Endothelial cell of umbilical vein (primary cell): ENCODE measurements around the gene FBLN7. TPM values are rescaled to one million over a fixed set of nuclear protein-coding genes. Genes with fewer than 3 reads are reported as not detected.

Experiments
- BruUV-seq: library from RNA; stranded (reverse); fragments of 400-500 nt; replicated peaks from 2 replicates; lab custom pipeline; 2021; lab: Mats Ljungman, UMichigan
- CTCF ChIA-PET: fragments of 300-600, 350-600 bp; sonication (Branson Sonifier 250); formaldehyde crosslinking; loops from one replicate; lab custom pipeline; 2021; ENCODE audit warnings: antibody characterized with exemption, inconsistent platforms; lab: Charles Lee
- POLR2A ChIA-PET: fragments of 300-600, 350-600 bp; sonication (Branson Sonifier 250); formaldehyde crosslinking; loops from one replicate; lab custom pipeline; 2021; ENCODE audit warnings: antibody characterized with exemption, inconsistent platforms; lab: Charles Lee
- DNase-seq: peaks from one replicate; pipeline ENCODE4 v3.0.0-alpha.2; 2011; ENCODE audit warnings: low read depth, low spot score
- FAIRE-seq: peaks from 2 replicates; lab custom pipeline; 2011; peaks lifted over from hg19 to GRCh38; lab: Jason Lieb, UNC
- H2AFZ ChIP-seq: 2 replicates; pipeline ENCODE4 v1.6.0; 2012; ENCODE audit warnings: low read depth, low read length, control low read depth, inconsistent platforms
- H3K27ac ChIP-seq: 2 replicates; pipeline ENCODE4 v1.5.1; 2011; ENCODE audit warnings: low read depth, mild to moderate bottlenecking, control low read depth, low read length, moderate library complexity; ENCODE audit not compliant: insufficient read depth
- H3K27me3 ChIP-seq, 2 experiments: 2 replicates each; pipeline versions ENCODE4 v1.6.0 to v1.6.1; 2011; ENCODE audit warnings: low read length in 2 of 2, mixed read lengths in 1 of 2; ENCODE audit not compliant: control insufficient read depth in 2 of 2, insufficient read depth in 2 of 2
- H3K36me3 ChIP-seq, 2 experiments: 2 replicates in 1 of 2; 3 replicates in 1 of 2; pipeline ENCODE4 v1.5.1; 2011; ENCODE audit warnings: low read length in 2 of 2, mild to moderate bottlenecking in 1 of 2, moderate library complexity in 1 of 2; ENCODE audit not compliant: control insufficient read depth in 2 of 2, insufficient read depth in 2 of 2; ENCODE audit errors: extremely low read depth in 1 of 2
- H3K4me1 ChIP-seq: 3 replicates; pipeline ENCODE4 v1.5.1; 2011; ENCODE audit warnings: mild to moderate bottlenecking, low read length; ENCODE audit not compliant: control insufficient read depth, insufficient read depth; ENCODE audit errors: extremely low read depth
- H3K4me2 ChIP-seq: 2 replicates; pipeline ENCODE4 v1.6.1; 2011; ENCODE audit warnings: low read length, control low read depth, mixed read lengths; ENCODE audit not compliant: insufficient read depth
- H3K4me3 ChIP-seq, 3 experiments: fragments of 200-600 bp in 1 of 3; sonication (generic), shearing (Covaris generic) in 1 of 3; replicated peaks in 1 of 3; 2 replicates each; pipeline ENCODE4 v1.5.1; 2011 to 2016; ENCODE audit warnings: control low read depth in 3 of 3, low read length in 3 of 3, mild to moderate bottlenecking in 2 of 3, inconsistent platforms in 1 of 3, low read depth in 1 of 3, moderate library complexity in 1 of 3; ENCODE audit not compliant: insufficient read depth in 1 of 3
- H3K79me2 ChIP-seq: 2 replicates; pipeline ENCODE4 v1.6.0; 2012; ENCODE audit warnings: low read length, inconsistent platforms; ENCODE audit not compliant: control insufficient read depth, insufficient read depth
- H3K9ac ChIP-seq: replicated peaks from 2 replicates; pipeline ENCODE3; 2011; ENCODE audit warnings: low read length, control low read depth; ENCODE audit not compliant: insufficient read depth; ENCODE audit errors: extremely low read depth
- H3K9me1 ChIP-seq: replicated peaks from 3 replicates; pipeline ENCODE4 v1.6.0; 2011; ENCODE audit warnings: mild to moderate bottlenecking, low read length; ENCODE audit not compliant: control insufficient read depth, insufficient read depth; ENCODE audit errors: extremely low read depth
- H3K9me3 ChIP-seq: replicated peaks from 2 replicates; pipeline ENCODE4 v1.5.1; 2012; ENCODE audit warnings: low read length, inconsistent platforms; ENCODE audit not compliant: control insufficient read depth, insufficient read depth
- H4K20me1 ChIP-seq: replicated peaks from 2 replicates; pipeline ENCODE3; 2011; ENCODE audit warnings: mild to moderate bottlenecking, low read length; ENCODE audit not compliant: control insufficient read depth, insufficient read depth; ENCODE audit errors: extremely low read depth
- CTCF ChIP-seq, 2 donors: IDR thresholded peaks; 1 replicate in 1 of 2; 2 replicates in 1 of 2; pipeline ENCODE4 v1.5.1; 2011; ENCODE audit warnings: low read length in 2 of 2, mild to moderate bottlenecking in 2 of 2, moderate library complexity in 2 of 2, control low read depth in 1 of 2, inconsistent platforms in 1 of 2, low read depth in 1 of 2; ENCODE audit not compliant: insufficient read depth in 1 of 2; ENCODE audit errors: extremely low read depth in 1 of 2
- EZH2 ChIP-seq: IDR thresholded peaks from 2 replicates; pipeline ENCODE4 v1.6.1; 2012; ENCODE audit warnings: borderline replicate concordance, low read depth, mild to moderate bottlenecking, moderate library complexity, low read length, inconsistent platforms; ENCODE audit not compliant: severe bottlenecking
- FOS ChIP-seq: IDR thresholded peaks from 2 replicates; pipeline ENCODE4 v1.6.1; 2011; ENCODE audit warnings: mild to moderate bottlenecking, low read length, moderate library complexity, borderline replicate concordance; ENCODE audit not compliant: insufficient read depth
- GATA2 ChIP-seq: IDR thresholded peaks from 2 replicates; pipeline ENCODE4 v1.7.0; 2011; ENCODE audit warnings: low read depth, mild to moderate bottlenecking, moderate library complexity, mixed read lengths, low read length; ENCODE audit not compliant: insufficient read length, insufficient read depth
- JUN ChIP-seq: IDR thresholded peaks from 2 replicates; pipeline ENCODE4 v1.6.1; 2011; ENCODE audit warnings: borderline replicate concordance, low read depth; ENCODE audit not compliant: insufficient read length, insufficient read depth
- MYC ChIP-seq: IDR thresholded peaks from one replicate; pipeline ENCODE4 v1.6.1; 2011; ENCODE audit warnings: mild to moderate bottlenecking, low read depth, low read length
- POLR2A ChIP-seq: IDR thresholded peaks from 2 replicates; pipeline ENCODE4 v1.6.1; 2012; ENCODE audit warnings: low read depth, mild to moderate bottlenecking, control low read depth, low read length
- POLR2AphosphoS5 ChIP-seq: IDR thresholded peaks from 2 replicates; pipeline ENCODE4 v1.6.1; 2012; ENCODE audit warnings: low read depth, mild to moderate bottlenecking, control low read depth, low read length, moderate library complexity; ENCODE audit not compliant: insufficient read depth
- dilution Hi-C: fragments of 300-500 bp; cut with MboI; formaldehyde crosslinking; loops from one replicate; pipeline ENCODE4 v1.15.0; 2019; ENCODE audit warnings: low sequenced_read_pairs; ENCODE audit not compliant: extremely low pct_ligation_motif_present
- intact Hi-C: fragments of 100-400 bp; cut with micrococcal nuclease; formaldehyde crosslinking; loops from one replicate; pipeline ENCODE4 v1.10.0; 2022
- polyA plus RNA-seq, 4 experiments: library from polyadenylated mRNA; depleted of rRNA in 3 of 4; stranded (reverse) in 3 of 4; unstranded in 1 of 4; fragments of >200 nt; gene quantifications; 2 replicates each; pipeline versions ENCODE4 v1.2.1 to v1.2.3, GENCODE V29; 2011 to 2012; ENCODE audit warnings: missing spikeins in 1 of 4
- total RNA-seq: library from RNA; stranded (reverse); gene quantifications from 2 replicates; pipeline ENCODE4 v1.2.3, GENCODE V29; 2021
- TF ChIP-seq, protein P1 (sequence below): IDR thresholded peaks from 2 replicates; pipeline ENCODE4 v1.6.1; 2011; ENCODE audit not compliant: insufficient read depth, insufficient read length

Gene FBLN7
- total and polyA plus RNA-seq, 2 donors (not counting 3 experiments of a cell fraction or from before 2014, with no cell fraction given) = 3.1 to 3.3 TPM

- no peaks in the 10 kb centered on the region for H3K4me1 ChIP-seq
- no peak overlapping the region for H3K27ac ChIP-seq
- intact Hi-C loops = no loop called here
- H3K79me2 ChIP-seq = no peaks in the 10 kb centered on the region
- ChIA-PET POLR2A (no interaction called here), CTCF (no interaction called here)
- H3K4me2 ChIP-seq = no peak overlapping the region
- H3K36me3 ChIP-seq = no peaks in the 10 kb centered on the region
- H3K9me1 ChIP-seq = no peaks in the 10 kb centered on the region
- dilution Hi-C loops = no loop called here
- FAIRE-seq (no peak), DNase-seq (no peak)
- H3K27me3 ChIP-seq = peaks cover 0 to 2% of the 10 kb centered on the region in 2 experiments
- no peak overlapping the region for H3K4me3 ChIP-seq
- H4K20me1 ChIP-seq = no peaks in the 10 kb centered on the region
- no peak for TF ChIP-seq EZH2
- no peak for TF ChIP-seq POLR2A
- TF ChIP-seq GATA2 = no peak
- TF ChIP-seq POLR2AphosphoS5 = no peak
- TF ChIP-seq, protein P1, sequence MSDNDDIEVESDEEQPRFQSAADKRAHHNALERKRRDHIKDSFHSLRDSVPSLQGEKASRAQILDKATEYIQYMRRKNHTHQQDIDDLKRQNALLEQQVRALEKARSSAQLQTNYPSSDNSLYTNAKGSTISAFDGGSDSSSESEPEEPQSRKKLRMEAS = no peak
- TF ChIP-seq JUN = no peak
- no peak for TF ChIP-seq FOS
- no peak for TF ChIP-seq MYC
- no peak for TF ChIP-seq CTCF (IDR thresholded peaks at IDR 0.05; ENCODE audit: extremely low read depth in 1 of 2, insufficient read depth in 1 of 2, low read depth in 1 of 2, low read length in 2 of 2)
- H3K9me3 ChIP-seq = no peaks in the 10 kb centered on the region
- H2AFZ ChIP-seq = no peak overlapping the region
- no TSS peak for BruUV-seq
- no peak overlapping the region for H3K9ac ChIP-seq
Measured at GRCh38 chr2:112166806-112167499, 28.8 kb downstream of the FBLN7 start.
